GM12874 (cell line): Measurements from ENCODE around the gene ASIC3.

Source experiments
- TF ChIP-seq, protein P1 (sequence below): IDR thresholded peaks from 2 replicates; pipeline ENCODE4 v1.5.1; 2011; ENCODE audit warnings: low read depth, mild to moderate bottlenecking, control low read depth, low read length, moderate library complexity; ENCODE audit not compliant: insufficient read depth

ASIC3 gene

DNA sequence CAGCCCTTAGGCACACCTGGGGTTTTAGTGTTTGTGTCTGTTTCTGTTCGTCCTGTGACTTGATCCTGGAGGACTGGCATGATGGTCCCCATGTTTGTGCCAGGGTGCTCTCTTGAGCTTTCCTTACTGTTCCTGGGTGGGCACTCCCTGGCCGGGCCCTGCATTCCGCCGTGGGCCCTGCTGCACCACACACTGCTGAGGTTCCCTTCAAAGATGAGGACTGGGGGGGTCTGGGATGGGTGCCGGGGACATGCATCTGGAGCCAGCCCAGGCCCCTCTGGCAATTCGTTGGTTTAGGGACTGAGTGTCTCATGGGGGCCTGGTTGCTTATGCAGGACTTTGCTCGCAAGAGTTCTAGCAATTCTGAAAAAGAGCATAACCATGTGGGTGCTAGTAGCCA is 42.7 kb downstream of the ASIC3 start:
- TF ChIP-seq, protein P1, sequence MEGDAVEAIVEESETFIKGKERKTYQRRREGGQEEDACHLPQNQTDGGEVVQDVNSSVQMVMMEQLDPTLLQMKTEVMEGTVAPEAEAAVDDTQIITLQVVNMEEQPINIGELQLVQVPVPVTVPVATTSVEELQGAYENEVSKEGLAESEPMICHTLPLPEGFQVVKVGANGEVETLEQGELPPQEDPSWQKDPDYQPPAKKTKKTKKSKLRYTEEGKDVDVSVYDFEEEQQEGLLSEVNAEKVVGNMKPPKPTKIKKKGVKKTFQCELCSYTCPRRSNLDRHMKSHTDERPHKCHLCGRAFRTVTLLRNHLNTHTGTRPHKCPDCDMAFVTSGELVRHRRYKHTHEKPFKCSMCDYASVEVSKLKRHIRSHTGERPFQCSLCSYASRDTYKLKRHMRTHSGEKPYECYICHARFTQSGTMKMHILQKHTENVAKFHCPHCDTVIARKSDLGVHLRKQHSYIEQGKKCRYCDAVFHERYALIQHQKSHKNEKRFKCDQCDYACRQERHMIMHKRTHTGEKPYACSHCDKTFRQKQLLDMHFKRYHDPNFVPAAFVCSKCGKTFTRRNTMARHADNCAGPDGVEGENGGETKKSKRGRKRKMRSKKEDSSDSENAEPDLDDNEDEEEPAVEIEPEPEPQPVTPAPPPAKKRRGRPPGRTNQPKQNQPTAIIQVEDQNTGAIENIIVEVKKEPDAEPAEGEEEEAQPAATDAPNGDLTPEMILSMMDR: no peak

DNA sequence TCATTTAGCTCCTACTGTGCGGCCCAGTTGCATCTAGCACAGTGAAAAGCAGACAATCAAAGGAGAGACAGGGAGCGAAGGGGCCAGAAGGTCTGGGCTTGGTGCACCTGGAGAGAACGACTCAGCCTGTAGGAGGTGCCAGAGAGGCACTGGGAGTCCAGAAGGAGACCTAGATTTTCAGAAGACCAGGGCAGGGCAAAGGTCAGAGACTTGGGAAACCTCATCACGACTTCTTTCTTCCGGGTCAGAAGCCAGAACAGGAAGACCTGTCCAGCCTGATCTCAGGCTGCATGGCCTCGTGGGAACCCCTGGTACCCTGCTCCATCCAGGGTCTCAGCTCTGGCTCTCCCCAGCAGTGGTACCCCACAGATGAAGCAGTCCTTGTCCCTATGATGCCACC is 43.1 kb downstream of the ASIC3 start:
- TF ChIP-seq, protein P1: peak; percentile 84

DNA sequence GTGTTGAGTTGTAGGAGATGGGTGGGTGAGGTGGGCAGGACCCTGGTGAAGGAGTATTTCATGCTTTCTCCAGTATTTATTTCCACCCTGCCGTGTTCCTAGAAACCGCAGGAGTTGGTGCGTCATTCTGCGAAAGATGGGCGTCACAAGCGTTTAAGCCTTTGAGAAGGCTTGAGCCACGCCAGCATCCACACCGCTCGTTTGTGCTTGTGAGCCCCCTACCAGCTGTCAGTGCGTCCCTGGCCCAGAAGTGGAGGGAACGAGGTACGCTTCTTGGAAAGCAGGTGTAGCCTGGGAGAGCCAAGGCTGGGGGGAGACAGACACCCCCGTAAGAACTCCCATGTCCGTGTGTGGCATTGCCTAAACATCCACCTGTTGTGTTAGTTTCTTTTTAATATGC is 43.7 kb downstream of the ASIC3 start:
- TF ChIP-seq, protein P1: no peak

DNA sequence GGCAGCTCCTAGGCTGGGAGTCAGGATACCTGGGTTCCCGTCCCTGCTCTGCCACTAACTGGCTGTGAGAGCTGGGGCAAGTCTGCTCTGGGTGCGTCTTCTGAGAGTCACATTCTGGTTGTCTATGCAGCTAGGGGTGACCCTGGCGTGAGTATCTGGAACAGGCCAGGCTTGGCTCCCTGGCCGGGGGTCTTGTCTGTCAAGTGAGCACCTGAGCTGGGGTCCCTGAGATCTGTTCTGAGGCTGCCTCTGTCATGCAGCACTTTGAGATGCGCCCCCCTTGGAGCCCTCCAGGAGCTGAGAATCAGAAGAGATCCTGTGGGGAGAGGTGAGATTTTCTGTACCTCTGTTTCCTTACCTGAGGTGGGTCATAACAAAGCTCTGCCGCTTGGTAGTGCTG is 45.4 kb downstream of the ASIC3 start:
- TF ChIP-seq, protein P1: no peak

DNA sequence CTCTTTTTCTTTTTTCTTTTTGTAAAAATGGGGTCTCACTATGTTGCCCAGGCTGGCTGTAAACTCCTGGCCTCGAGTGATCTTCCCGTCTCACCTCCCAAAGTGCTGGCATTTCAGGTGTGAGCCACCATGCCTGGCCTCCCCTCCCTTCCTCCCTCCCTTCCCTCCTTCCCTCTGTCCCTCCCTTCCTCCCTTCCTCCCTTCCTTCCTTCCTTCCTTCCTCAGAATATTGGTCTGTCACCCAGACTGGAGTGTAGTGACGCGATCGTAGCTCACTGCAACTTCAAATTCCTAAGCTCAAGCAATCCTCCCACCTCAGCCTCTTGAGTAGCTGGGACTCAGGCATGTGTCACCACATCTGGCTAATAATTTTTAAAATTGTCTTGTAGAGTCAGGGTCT is 46.3 kb downstream of the ASIC3 start:
- TF ChIP-seq, protein P1: no peak

DNA sequence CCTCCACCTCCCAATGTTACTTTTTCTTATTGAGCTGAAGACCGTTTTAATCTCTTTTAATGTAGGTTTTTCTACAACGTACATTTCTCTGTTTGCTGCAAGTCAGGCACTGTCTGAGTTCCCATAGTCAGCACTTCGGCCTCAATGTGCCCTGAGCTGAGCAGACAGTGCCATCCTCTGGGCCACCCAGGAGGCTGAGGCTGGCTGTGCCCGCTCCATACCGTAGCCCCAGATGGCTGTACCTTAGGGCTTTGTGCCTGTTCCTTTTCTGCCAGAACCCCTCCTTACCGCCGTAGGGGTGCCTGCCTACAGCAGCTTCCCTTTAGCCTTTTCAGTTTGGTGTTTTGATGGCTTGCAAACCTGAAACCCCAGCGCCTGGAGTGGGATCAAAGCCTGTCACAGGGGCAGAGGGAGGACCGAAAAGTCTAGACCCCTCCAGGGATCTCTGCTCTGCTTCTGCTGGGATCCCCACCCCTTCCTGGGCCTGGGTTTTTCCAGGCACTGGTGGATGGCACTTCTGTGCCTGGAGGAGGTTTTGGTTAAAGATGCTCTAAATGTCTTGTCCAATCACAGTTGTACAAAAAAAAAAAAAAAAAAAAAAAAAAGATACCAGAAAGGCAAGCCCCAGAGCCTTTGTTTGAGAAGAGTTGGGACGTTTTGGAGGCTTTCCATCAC is 46.9 kb downstream of the ASIC3 start:
- TF ChIP-seq, protein P1: no peak

DNA sequence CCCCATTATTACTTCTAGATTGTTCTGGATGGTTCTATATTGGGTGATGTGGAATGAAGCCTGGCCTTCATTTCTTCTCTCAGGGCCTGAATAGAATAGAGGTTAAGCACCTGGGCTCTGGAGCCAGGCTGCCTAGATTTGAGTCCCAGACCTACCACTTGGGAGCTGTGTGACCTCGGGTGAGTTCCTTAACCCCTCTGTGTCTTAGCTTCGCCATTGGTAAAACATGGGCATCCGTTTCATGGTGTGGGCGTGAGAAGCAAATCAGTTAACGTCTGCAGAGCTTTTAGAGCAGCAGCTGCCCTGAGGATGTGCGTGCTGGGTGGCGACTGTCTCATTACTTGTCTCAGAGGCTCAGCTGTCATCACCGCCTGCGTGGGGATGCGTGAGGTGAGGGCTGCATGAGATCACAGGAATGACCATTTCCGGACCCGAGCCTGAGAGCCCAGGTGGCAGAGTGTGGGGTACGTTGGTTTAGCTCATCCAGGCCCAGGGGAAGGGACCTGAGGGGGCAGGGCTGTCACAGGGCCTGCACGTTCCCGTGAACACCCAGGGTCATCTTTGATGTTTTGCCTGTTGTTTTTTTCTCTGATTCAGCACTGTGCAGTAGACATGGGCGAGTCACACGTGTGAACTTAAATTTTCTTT is 47.6 kb downstream of the ASIC3 start:
- TF ChIP-seq, protein P1: no peak
